K562 (cell line): ENCODE measurements around the gene TRMT1. TPM values are rescaled to one million over a fixed set of nuclear protein-coding genes. Genes with fewer than 3 reads are reported as not detected.

ENCODE experiments used
- AFF1 ChIP-seq, 2 experiments: fragments of 450-650 bp; IDR thresholded peaks; 2 replicates each; pipeline ENCODE4 v1.6.1; 2018; ENCODE audit warnings: mild to moderate bottlenecking in 2 of 2, low read depth in 1 of 2; ENCODE audit not compliant: partially characterized antibody in 2 of 2
- ATF3 ChIP-seq, 2 experiments: fragments of 450-650 bp in 1 of 2; sonication (generic) in 1 of 2; formaldehyde crosslinking in 1 of 2; IDR thresholded peaks in 1 of 2; conservative IDR thresholded peaks in 1 of 2; 2 replicates each; pipeline versions ENCODE4 v1.6.1 to v1.8.1; 2016 to 2023; ENCODE audit warnings: mild to moderate bottlenecking in 2 of 2, moderate library complexity in 2 of 2, inconsistent platforms in 1 of 2, missing genetic modification reagents in 1 of 2
- BCLAF1 ChIP-seq, 2 experiments: fragments of 450-650 bp in 1 of 2; IDR thresholded peaks; 2 replicates each; pipeline ENCODE4 v1.6.1; 2011 to 2017; ENCODE audit warnings: low read depth in 2 of 2, antibody characterized with exemption in 1 of 2, borderline replicate concordance in 1 of 2, low read length in 1 of 2, mild to moderate bottlenecking in 1 of 2, mixed read lengths in 1 of 2; ENCODE audit not compliant: control insufficient read depth in 1 of 2
- CTCFL ChIP-seq: IDR thresholded peaks from 2 replicates; pipeline ENCODE4 v1.6.1; 2011; ENCODE audit warnings: borderline replicate concordance, low read depth, mild to moderate bottlenecking, moderate library complexity, low read length; ENCODE audit not compliant: insufficient read depth, poor library complexity, severe bottlenecking
- ESRRB ChIP-seq: fragments of 250-450 bp; sonication (Bioruptor Pico); IDR thresholded peaks from 2 replicates; pipeline ENCODE4 v1.5.0; 2020; ENCODE audit warnings: mild to moderate bottlenecking, moderate library complexity, borderline replicate concordance
- SMARCA5 ChIP-seq: fragments of 450-650 bp; IDR thresholded peaks from 2 replicates; pipeline ENCODE4 v1.6.1; 2016
- SPI1 ChIP-seq: IDR thresholded peaks from 2 replicates; pipeline ENCODE4 v1.6.1; 2011; ENCODE audit warnings: low read depth, low read length, control low read depth, borderline replicate concordance
- TBL1XR1 ChIP-seq, 2 experiments: IDR thresholded peaks; 2 replicates each; pipeline ENCODE4 v1.6.1; 2012; ENCODE audit warnings: improper control_type of control experiment in 2 of 2, low read length in 2 of 2, mild to moderate bottlenecking in 1 of 2
- THRA ChIP-seq: fragments of 450-650 bp; IDR thresholded peaks from 2 replicates; pipeline ENCODE4 v1.6.1; 2017; ENCODE audit warnings: mild to moderate bottlenecking, moderate library complexity
- TRIM28 ChIP-seq: fragments of 450-650 bp; IDR thresholded peaks from 2 replicates; pipeline ENCODE4 v1.6.1; 2017
- U2AF1 ChIP-seq: fragments of 200-400 bp; formaldehyde crosslinking; optimal IDR thresholded peaks from 2 replicates; pipeline ENCODE3; 2017; ENCODE audit warnings: mild to moderate bottlenecking, low read depth, low read length, moderate library complexity
- ZNF79 ChIP-seq: fragments of 250-450 bp; sonication (Bioruptor Pico); IDR thresholded peaks from 2 replicates; pipeline ENCODE4 v1.4.0; 2020; ENCODE audit warnings: low read depth, mild to moderate bottlenecking, moderate library complexity
- polyA plus RNA-seq, 8 experiments: library from polyadenylated mRNA; depleted of rRNA in 4 of 8; stranded (reverse) in 5 of 8; unstranded in 3 of 8; fragments of >200 nt; fragmentation: Nextera tagmentation in 2 of 8; fragmentation: Illumina TruSeq in 1 of 8; extraction: Ambion mirVana in 2 of 8; extraction: Trizol in 1 of 8; gene quantifications; 2 replicates each; pipeline versions ENCODE4 v1.2.1 to v1.2.3, GENCODE V29; 2011 to 2014; ENCODE audit warnings: inconsistent platforms in 1 of 8, missing spikeins in 1 of 8
- total RNA-seq, 7 experiments: library from RNA; depleted of rRNA in 6 of 7; stranded (reverse); fragments of >200 nt in 6 of 7; fragmentation: Illumina TruSeq in 2 of 7; extraction: Trizol in 2 of 7; gene quantifications; 2 replicates each; pipeline versions ENCODE4 v1.2.1 to v1.2.3, GENCODE V29; 2011 to 2021; ENCODE audit warnings: low replicate concordance in 1 of 7

The TRMT1 gene
- total and polyA plus RNA-seq, 9 of the 15 experiments (the other 6 are each of a cell fraction or from before 2014, with no cell fraction given): 5.8 to 158 (median 54.3) TPM

GRCh38 chr19:13154911-13155471 lies 38.5 kb upstream of the TRMT1 start (continued):
- TF ChIP-seq THRA: no peak
- peak; percentile 96 for TF ChIP-seq SMARCA5
- TF ChIP-seq U2AF1: no peak
- TF ChIP-seq TRIM28: no peak
- 0 out of 2 replicates have a peak, but pooled peaks have one; percentile 5 for TF ChIP-seq ESRRB (CRISPR knock-in tag)
- peak in 1 of 2 experiments; percentile 47 for TF ChIP-seq AFF1 (IDR thresholded peaks at IDR 0.05; ENCODE audit: low read depth in 1 of 2, partially characterized antibody in 2 of 2)
- TF ChIP-seq TBL1XR1 (IDR thresholded peaks at IDR 0.05; ENCODE audit: low read length in 2 of 2): 0 out of 4 replicates have a peak, but pooled peaks of 1 of the 2 experiments have one; percentile 24
- no peak for TF ChIP-seq ZNF79 (CRISPR knock-in tag)
- TF ChIP-seq BCLAF1 (IDR thresholded peaks at IDR 0.05; ENCODE audit: borderline replicate concordance in 1 of 2, control insufficient read depth in 1 of 2, low read depth in 2 of 2, low read length in 1 of 2): peak in 1 of 2 experiments; percentile 66; a peak in 2 of 4 replicates
- no peak for TF ChIP-seq ATF3 (IDR thresholded peaks at IDR 0.05)
- no peak; the same call in 1 of the 2 replicates for TF ChIP-seq ATF3 (CRISPR knock-in tag; conservative IDR thresholded peaks at IDR 0.05)
- no peak for TF ChIP-seq SPI1
- peak; percentile 8 for TF ChIP-seq CTCFL
